Activated T-helper 17 cell treated with anti-CD3 and anti-CD28 coated beads, Interleukin-2, amount 50 U/mL, for 72 hours (primary cell): ENCODE measurements around the gene HEXIM1. TPM values are rescaled to one million over a fixed set of nuclear protein-coding genes. Genes with fewer than 3 reads are reported as not detected.
A peak's percentile ranks its signal among the peaks of the same experiment; 100 is the strongest.

ENCODE experiments used
- ATAC-seq: fragments of 150-1000 bp; cut with Tn5 transposase; replicated peaks from 2 replicates; pipeline ENCODE4 v1.10.0; 2021; ENCODE audit warnings: mild to moderate bottlenecking, moderate library complexity
- H3K27ac Mint-ChIP-seq: one replicate; pipeline ENCODE4 v1.8.0; 2022; ENCODE audit warnings: mixed read lengths
- H3K27me3 Mint-ChIP-seq: one replicate; pipeline ENCODE4 v1.8.0; 2022; ENCODE audit warnings: mixed read lengths
- H3K36me3 Mint-ChIP-seq: one replicate; pipeline ENCODE4 v1.8.0; 2022; ENCODE audit warnings: low read depth, mild to moderate bottlenecking, mixed read lengths
- H3K4me1 Mint-ChIP-seq: one replicate; pipeline ENCODE4 v1.8.0; 2022; ENCODE audit warnings: mixed read lengths
- H3K4me3 Mint-ChIP-seq: one replicate; pipeline ENCODE4 v1.8.0; 2022; ENCODE audit warnings: mild to moderate bottlenecking, mixed read lengths
- H3K9me3 Mint-ChIP-seq: one replicate; pipeline ENCODE4 v1.8.0; 2022; ENCODE audit warnings: mixed read lengths
- total RNA-seq, 2 donors: library from RNA; stranded (reverse); gene quantifications; one replicate each; pipeline ENCODE4 v1.2.3, GENCODE V29; 2022

The HEXIM1 gene
- 10 to 100 TPM; 45.9 to 66.4 TPM for total RNA-seq

GRCh38 chr17:45148183-45149036 is at the start of gene HEXIM1:
Gene HEXIM1, plus strand, starts transcription at chr17:45148475. Its CDS starts 716 bp downstream, at chr17:45149191.
- Mint-ChIP-seq H3K4me1 (peaks cover 25% of the 10 kb centered on the region), H3K36me3 (peaks cover 53% of the 10 kb centered on the region), H3K27ac (peak within 1 kb of the TSS; percentile 100), H3K27me3 (no peaks in the 10 kb centered on the region), H3K4me3 (peak within 1 kb of the TSS; percentile 99), H3K9me3 (no peaks in the 10 kb centered on the region)
- peak; percentile 85 for ATAC-seq

GRCh38 chr17:45098869-45099616 is 49.2 kb upstream of the HEXIM1 start:
- Mint-ChIP-seq H3K4me3 (no peak overlapping the region), H3K9me3 (no peaks in the 10 kb centered on the region), H3K4me1 (peaks cover 3% of the 10 kb centered on the region), H3K27me3 (no peaks in the 10 kb centered on the region), H3K36me3 (peaks cover 87% of the 10 kb centered on the region), H3K27ac (no peak overlapping the region)
- peak; percentile 94 for ATAC-seq

- H3K27ac Mint-ChIP-seq = no peak overlapping the region
- no peak overlapping the region for H3K4me3 Mint-ChIP-seq
- no peak for ATAC-seq
- H3K36me3 Mint-ChIP-seq = peaks cover 88% of the 10 kb centered on the region
- H3K4me1 Mint-ChIP-seq = peaks cover 3% of the 10 kb centered on the region
- no peaks in the 10 kb centered on the region for H3K27me3 Mint-ChIP-seq
- H3K9me3 Mint-ChIP-seq = no peaks in the 10 kb centered on the region
These were observed 46.8 kb upstream of the HEXIM1 start for GRCh38 chr17:45101546-45101882.

GRCh38 chr17:45101883-45102811 is 46.1 kb upstream of the HEXIM1 start:
- no peak for ATAC-seq
- H3K27me3 Mint-ChIP-seq = no peaks in the 10 kb centered on the region
- H3K36me3 Mint-ChIP-seq = peaks cover 88% of the 10 kb centered on the region
- H3K4me3 Mint-ChIP-seq = no peak overlapping the region
- H3K4me1 Mint-ChIP-seq = peaks cover 3% of the 10 kb centered on the region
- no peaks in the 10 kb centered on the region for H3K9me3 Mint-ChIP-seq
- H3K27ac Mint-ChIP-seq = peak overlapping the region; percentile 46

GRCh38 chr17:45102856-45103255 is 45.4 kb upstream of the HEXIM1 start:
- peaks cover 3% of the 10 kb centered on the region for H3K4me1 Mint-ChIP-seq
- no peak overlapping the region for H3K27ac Mint-ChIP-seq
- H3K9me3 Mint-ChIP-seq = no peaks in the 10 kb centered on the region
- ATAC-seq = no peak
- no peak overlapping the region for H3K4me3 Mint-ChIP-seq
- peaks cover 84% of the 10 kb centered on the region for H3K36me3 Mint-ChIP-seq
- no peaks in the 10 kb centered on the region for H3K27me3 Mint-ChIP-seq

GRCh38 chr17:45103269-45103795 is 44.9 kb upstream of the HEXIM1 start:
- no peak overlapping the region for H3K4me3 Mint-ChIP-seq
- peaks cover 84% of the 10 kb centered on the region for H3K36me3 Mint-ChIP-seq
- H3K4me1 Mint-ChIP-seq = peaks cover 3% of the 10 kb centered on the region
- ATAC-seq = no peak
- H3K9me3 Mint-ChIP-seq = no peaks in the 10 kb centered on the region
- no peak overlapping the region for H3K27ac Mint-ChIP-seq
- H3K27me3 Mint-ChIP-seq = no peaks in the 10 kb centered on the region

GRCh38 chr17:45104029-45104428 is 44.2 kb upstream of the HEXIM1 start:
- Mint-ChIP-seq H3K9me3 (no peaks in the 10 kb centered on the region), H3K4me3 (no peak overlapping the region), H3K27me3 (no peaks in the 10 kb centered on the region)

GRCh38 chr17:45104497-45104896 is 43.8 kb upstream of the HEXIM1 start:
- Mint-ChIP-seq H3K27me3 (no peaks in the 10 kb centered on the region), H3K9me3 (no peaks in the 10 kb centered on the region), H3K4me3 (no peak overlapping the region), H3K27ac (no peak overlapping the region), H3K4me1 (no peaks in the 10 kb centered on the region), H3K36me3 (peaks cover 72% of the 10 kb centered on the region)
- ATAC-seq = no peak

More at GRCh38 chr17:45104029-45104428, 44.2 kb upstream of the HEXIM1 start:
- no peak for ATAC-seq
- no peak overlapping the region for H3K27ac Mint-ChIP-seq
- peaks cover 77% of the 10 kb centered on the region for H3K36me3 Mint-ChIP-seq
- H3K4me1 Mint-ChIP-seq = no peaks in the 10 kb centered on the region

- no peaks in the 10 kb centered on the region for H3K27me3 Mint-ChIP-seq
- H3K9me3 Mint-ChIP-seq = no peaks in the 10 kb centered on the region
- no peak overlapping the region for H3K4me3 Mint-ChIP-seq
- H3K27ac Mint-ChIP-seq = no peak overlapping the region
- H3K4me1 Mint-ChIP-seq = no peaks in the 10 kb centered on the region
- no peak for ATAC-seq
- peaks cover 67% of the 10 kb centered on the region for H3K36me3 Mint-ChIP-seq
These were observed 43.2 kb upstream of the HEXIM1 start for GRCh38 chr17:45104907-45105624.

GRCh38 chr17:45106096-45106495 is 42.2 kb upstream of the HEXIM1 start:
- Mint-ChIP-seq H3K4me3 (no peak overlapping the region), H3K36me3 (peaks cover 66% of the 10 kb centered on the region), H3K4me1 (no peaks in the 10 kb centered on the region), H3K27ac (no peak overlapping the region), H3K27me3 (no peaks in the 10 kb centered on the region), H3K9me3 (no peaks in the 10 kb centered on the region)
- ATAC-seq = no peak

- Mint-ChIP-seq H3K4me1 (no peaks in the 10 kb centered on the region), H3K9me3 (no peaks in the 10 kb centered on the region), H3K27ac (no peak overlapping the region), H3K4me3 (no peak overlapping the region), H3K36me3 (peaks cover 64% of the 10 kb centered on the region), H3K27me3 (no peaks in the 10 kb centered on the region)
- ATAC-seq = no peak
These were observed 41.7 kb upstream of the HEXIM1 start for GRCh38 chr17:45106582-45106981.

GRCh38 chr17:45107293-45108010 is 40.8 kb upstream of the HEXIM1 start:
- H3K27me3 Mint-ChIP-seq = no peaks in the 10 kb centered on the region
- H3K9me3 Mint-ChIP-seq = no peaks in the 10 kb centered on the region
- H3K36me3 Mint-ChIP-seq = peaks cover 55% of the 10 kb centered on the region
- no peak overlapping the region for H3K27ac Mint-ChIP-seq
- H3K4me1 Mint-ChIP-seq = no peaks in the 10 kb centered on the region
- H3K4me3 Mint-ChIP-seq = no peak overlapping the region
- ATAC-seq = no peak

- Mint-ChIP-seq H3K27ac (peak overlapping the region; percentile 59), H3K4me1 (no peaks in the 10 kb centered on the region), H3K4me3 (no peak overlapping the region), H3K27me3 (no peaks in the 10 kb centered on the region), H3K9me3 (no peaks in the 10 kb centered on the region), H3K36me3 (peaks cover 49% of the 10 kb centered on the region)
- no peak for ATAC-seq
These were observed 40.2 kb upstream of the HEXIM1 start for GRCh38 chr17:45108051-45108450.
